Endothelial cell of umbilical vein (primary cell): Measurements from ENCODE around the gene SERINC2. TPM values are rescaled to one million over a fixed set of nuclear protein-coding genes. Genes with fewer than 3 reads are reported as not detected.

Experiments used
- BruUV-seq: library from RNA; stranded (reverse); fragments of 400-500 nt; replicated peaks from 2 replicates; lab custom pipeline; 2021; lab: Mats Ljungman, UMichigan
- CTCF ChIA-PET: fragments of 300-600, 350-600 bp; sonication (Branson Sonifier 250); formaldehyde crosslinking; loops from one replicate; lab custom pipeline; 2021; ENCODE audit warnings: antibody characterized with exemption, inconsistent platforms; lab: Charles Lee
- POLR2A ChIA-PET: fragments of 300-600, 350-600 bp; sonication (Branson Sonifier 250); formaldehyde crosslinking; loops from one replicate; lab custom pipeline; 2021; ENCODE audit warnings: antibody characterized with exemption, inconsistent platforms; lab: Charles Lee
- DNase-seq: peaks from one replicate; pipeline ENCODE4 v3.0.0-alpha.2; 2011; ENCODE audit warnings: low read depth, low spot score
- FAIRE-seq: peaks from 2 replicates; lab custom pipeline; 2011; peaks lifted over from hg19 to GRCh38; lab: Jason Lieb, UNC
- H2AFZ ChIP-seq: 2 replicates; pipeline ENCODE4 v1.6.0; 2012; ENCODE audit warnings: low read depth, low read length, control low read depth, inconsistent platforms
- H3K27ac ChIP-seq: 2 replicates; pipeline ENCODE4 v1.5.1; 2011; ENCODE audit warnings: low read depth, mild to moderate bottlenecking, control low read depth, low read length, moderate library complexity; ENCODE audit not compliant: insufficient read depth
- H3K27me3 ChIP-seq, 2 experiments: 2 replicates each; pipeline versions ENCODE4 v1.6.0 to v1.6.1; 2011; ENCODE audit warnings: low read length in 2 of 2, mixed read lengths in 1 of 2; ENCODE audit not compliant: control insufficient read depth in 2 of 2, insufficient read depth in 2 of 2
- H3K36me3 ChIP-seq, 2 experiments: 2 replicates in 1 of 2; 3 replicates in 1 of 2; pipeline ENCODE4 v1.5.1; 2011; ENCODE audit warnings: low read length in 2 of 2, mild to moderate bottlenecking in 1 of 2, moderate library complexity in 1 of 2; ENCODE audit not compliant: control insufficient read depth in 2 of 2, insufficient read depth in 2 of 2; ENCODE audit errors: extremely low read depth in 1 of 2
- H3K4me1 ChIP-seq: 3 replicates; pipeline ENCODE4 v1.5.1; 2011; ENCODE audit warnings: mild to moderate bottlenecking, low read length; ENCODE audit not compliant: control insufficient read depth, insufficient read depth; ENCODE audit errors: extremely low read depth
- H3K4me2 ChIP-seq: 2 replicates; pipeline ENCODE4 v1.6.1; 2011; ENCODE audit warnings: low read length, control low read depth, mixed read lengths; ENCODE audit not compliant: insufficient read depth
- H3K4me3 ChIP-seq, 3 experiments: fragments of 200-600 bp in 1 of 3; sonication (generic), shearing (Covaris generic) in 1 of 3; replicated peaks in 1 of 3; 2 replicates each; pipeline ENCODE4 v1.5.1; 2011 to 2016; ENCODE audit warnings: control low read depth in 3 of 3, low read length in 3 of 3, mild to moderate bottlenecking in 2 of 3, inconsistent platforms in 1 of 3, low read depth in 1 of 3, moderate library complexity in 1 of 3; ENCODE audit not compliant: insufficient read depth in 1 of 3
- H3K79me2 ChIP-seq: 2 replicates; pipeline ENCODE4 v1.6.0; 2012; ENCODE audit warnings: low read length, inconsistent platforms; ENCODE audit not compliant: control insufficient read depth, insufficient read depth
- H3K9ac ChIP-seq: replicated peaks from 2 replicates; pipeline ENCODE3; 2011; ENCODE audit warnings: low read length, control low read depth; ENCODE audit not compliant: insufficient read depth; ENCODE audit errors: extremely low read depth
- H3K9me1 ChIP-seq: replicated peaks from 3 replicates; pipeline ENCODE4 v1.6.0; 2011; ENCODE audit warnings: mild to moderate bottlenecking, low read length; ENCODE audit not compliant: control insufficient read depth, insufficient read depth; ENCODE audit errors: extremely low read depth
- H3K9me3 ChIP-seq: replicated peaks from 2 replicates; pipeline ENCODE4 v1.5.1; 2012; ENCODE audit warnings: low read length, inconsistent platforms; ENCODE audit not compliant: control insufficient read depth, insufficient read depth
- H4K20me1 ChIP-seq: replicated peaks from 2 replicates; pipeline ENCODE3; 2011; ENCODE audit warnings: mild to moderate bottlenecking, low read length; ENCODE audit not compliant: control insufficient read depth, insufficient read depth; ENCODE audit errors: extremely low read depth
- EZH2 ChIP-seq: IDR thresholded peaks from 2 replicates; pipeline ENCODE4 v1.6.1; 2012; ENCODE audit warnings: borderline replicate concordance, low read depth, mild to moderate bottlenecking, moderate library complexity, low read length, inconsistent platforms; ENCODE audit not compliant: severe bottlenecking
- FOS ChIP-seq: IDR thresholded peaks from 2 replicates; pipeline ENCODE4 v1.6.1; 2011; ENCODE audit warnings: mild to moderate bottlenecking, low read length, moderate library complexity, borderline replicate concordance; ENCODE audit not compliant: insufficient read depth
- GATA2 ChIP-seq: IDR thresholded peaks from 2 replicates; pipeline ENCODE4 v1.7.0; 2011; ENCODE audit warnings: low read depth, mild to moderate bottlenecking, moderate library complexity, mixed read lengths, low read length; ENCODE audit not compliant: insufficient read length, insufficient read depth
- JUN ChIP-seq: IDR thresholded peaks from 2 replicates; pipeline ENCODE4 v1.6.1; 2011; ENCODE audit warnings: borderline replicate concordance, low read depth; ENCODE audit not compliant: insufficient read length, insufficient read depth
- MYC ChIP-seq: IDR thresholded peaks from one replicate; pipeline ENCODE4 v1.6.1; 2011; ENCODE audit warnings: mild to moderate bottlenecking, low read depth, low read length
- POLR2A ChIP-seq: IDR thresholded peaks from 2 replicates; pipeline ENCODE4 v1.6.1; 2012; ENCODE audit warnings: low read depth, mild to moderate bottlenecking, control low read depth, low read length
- POLR2AphosphoS5 ChIP-seq: IDR thresholded peaks from 2 replicates; pipeline ENCODE4 v1.6.1; 2012; ENCODE audit warnings: low read depth, mild to moderate bottlenecking, control low read depth, low read length, moderate library complexity; ENCODE audit not compliant: insufficient read depth
- dilution Hi-C: fragments of 300-500 bp; cut with MboI; formaldehyde crosslinking; loops from one replicate; pipeline ENCODE4 v1.15.0; 2019; ENCODE audit warnings: low sequenced_read_pairs; ENCODE audit not compliant: extremely low pct_ligation_motif_present
- intact Hi-C: fragments of 100-400 bp; cut with micrococcal nuclease; formaldehyde crosslinking; loops from one replicate; pipeline ENCODE4 v1.10.0; 2022
- polyA plus RNA-seq, 4 experiments: library from polyadenylated mRNA; depleted of rRNA in 3 of 4; stranded (reverse) in 3 of 4; unstranded in 1 of 4; fragments of >200 nt; gene quantifications; 2 replicates each; pipeline versions ENCODE4 v1.2.1 to v1.2.3, GENCODE V29; 2011 to 2012; ENCODE audit warnings: missing spikeins in 1 of 4
- total RNA-seq: library from RNA; stranded (reverse); gene quantifications from 2 replicates; pipeline ENCODE4 v1.2.3, GENCODE V29; 2021
- TF ChIP-seq, protein P1 (sequence below), 2 donors: IDR thresholded peaks; 1 replicate in 1 of 2; 2 replicates in 1 of 2; pipeline ENCODE4 v1.5.1; 2011; ENCODE audit warnings: low read length in 2 of 2, mild to moderate bottlenecking in 2 of 2, moderate library complexity in 2 of 2, control low read depth in 1 of 2, inconsistent platforms in 1 of 2, low read depth in 1 of 2; ENCODE audit not compliant: insufficient read depth in 1 of 2; ENCODE audit errors: extremely low read depth in 1 of 2

The SERINC2 gene
- total and polyA plus RNA-seq, 2 donors (not counting 3 experiments of a cell fraction or from before 2014, with no cell fraction given) = 19.4 to 34.6 TPM

DNA sequence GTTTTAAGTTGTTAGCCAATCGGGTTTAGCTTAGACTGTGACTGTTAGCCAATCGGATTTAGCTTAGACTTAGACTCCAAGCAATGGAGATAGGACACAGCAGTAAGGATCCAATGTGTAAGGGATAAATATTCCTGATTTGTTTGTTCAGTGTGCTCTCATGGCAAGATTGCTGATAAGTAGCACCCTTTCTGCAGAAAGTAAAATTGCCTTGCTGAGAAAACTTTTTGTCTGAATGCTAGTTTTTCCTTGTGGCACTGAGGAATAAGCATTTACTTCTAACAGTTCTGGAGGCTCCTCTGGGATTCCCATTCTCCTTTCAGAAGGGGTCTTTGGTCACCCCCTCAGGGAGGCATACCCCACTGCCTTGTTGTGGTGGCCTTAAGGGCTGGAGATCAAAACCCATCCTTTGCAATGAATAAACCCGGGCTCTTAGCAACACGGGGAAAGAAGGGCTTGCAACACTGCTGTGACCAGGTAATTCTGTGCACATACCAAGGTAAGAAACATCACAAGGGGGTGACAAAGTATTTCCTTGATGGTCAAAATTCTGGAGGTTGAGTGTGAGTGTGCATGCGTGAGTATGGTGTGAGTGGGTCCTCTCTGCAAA lies 45.4 kb downstream of the SERINC2 start:
- no peaks in the 10 kb centered on the region for H3K79me2 ChIP-seq
- H3K4me2 ChIP-seq = no peak overlapping the region
- H3K4me1 ChIP-seq = no peaks in the 10 kb centered on the region
- TF ChIP-seq EZH2 (no peak), MYC (no peak), GATA2 (no peak), JUN (no peak)
- no peaks in the 10 kb centered on the region for H4K20me1 ChIP-seq
- no peaks in the 10 kb centered on the region for H3K36me3 ChIP-seq
- no peak overlapping the region for H3K9ac ChIP-seq
- H3K27ac ChIP-seq = no peak overlapping the region
- peaks cover 12 to 14% of the 10 kb centered on the region in 2 experiments for H3K27me3 ChIP-seq
- intact Hi-C loops (no loop called here), dilution Hi-C loops (no loop called here)
- ChIA-PET CTCF (interaction anchor here (0.9 kb wide), 1 partner anchor 91 kb away, joined by 3 read pairs; no protein-coding TSS in a partner anchor), POLR2A (no interaction called here)
- H2AFZ ChIP-seq = no peak overlapping the region
- FAIRE-seq (no peak), DNase-seq (no peak)
- BruUV-seq = no TSS peak
- no peaks in the 10 kb centered on the region for H3K9me1 ChIP-seq
- peaks cover 6% of the 10 kb centered on the region for H3K9me3 ChIP-seq
- H3K4me3 ChIP-seq = no peak overlapping the region

DNA sequence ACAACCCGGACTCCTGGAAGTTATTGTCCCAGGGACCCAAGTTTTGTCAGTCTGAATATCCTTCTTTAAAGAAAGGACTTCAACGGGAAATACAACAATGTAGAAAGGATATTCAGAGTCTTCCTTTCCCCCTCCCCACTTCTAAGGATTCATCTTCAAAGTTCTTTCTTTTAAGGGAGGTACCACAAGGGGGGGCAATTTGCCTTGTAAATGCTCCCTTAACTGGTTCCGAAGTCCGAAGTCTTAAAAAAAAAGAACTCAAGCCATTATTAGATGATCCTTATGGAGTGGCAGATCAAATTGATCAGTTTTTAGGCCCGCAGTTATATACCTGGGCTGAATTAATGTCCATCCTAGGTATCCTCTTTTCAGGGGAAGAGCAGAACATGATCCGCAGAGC lies 47.0 kb downstream of the SERINC2 start:
- ChIA-PET POLR2A (no interaction called here), CTCF (no interaction called here)
- TF ChIP-seq MYC (no peak), EZH2 (no peak), POLR2A (no peak), POLR2AphosphoS5 (no peak), FOS (no peak)
- TF ChIP-seq, protein P1, sequence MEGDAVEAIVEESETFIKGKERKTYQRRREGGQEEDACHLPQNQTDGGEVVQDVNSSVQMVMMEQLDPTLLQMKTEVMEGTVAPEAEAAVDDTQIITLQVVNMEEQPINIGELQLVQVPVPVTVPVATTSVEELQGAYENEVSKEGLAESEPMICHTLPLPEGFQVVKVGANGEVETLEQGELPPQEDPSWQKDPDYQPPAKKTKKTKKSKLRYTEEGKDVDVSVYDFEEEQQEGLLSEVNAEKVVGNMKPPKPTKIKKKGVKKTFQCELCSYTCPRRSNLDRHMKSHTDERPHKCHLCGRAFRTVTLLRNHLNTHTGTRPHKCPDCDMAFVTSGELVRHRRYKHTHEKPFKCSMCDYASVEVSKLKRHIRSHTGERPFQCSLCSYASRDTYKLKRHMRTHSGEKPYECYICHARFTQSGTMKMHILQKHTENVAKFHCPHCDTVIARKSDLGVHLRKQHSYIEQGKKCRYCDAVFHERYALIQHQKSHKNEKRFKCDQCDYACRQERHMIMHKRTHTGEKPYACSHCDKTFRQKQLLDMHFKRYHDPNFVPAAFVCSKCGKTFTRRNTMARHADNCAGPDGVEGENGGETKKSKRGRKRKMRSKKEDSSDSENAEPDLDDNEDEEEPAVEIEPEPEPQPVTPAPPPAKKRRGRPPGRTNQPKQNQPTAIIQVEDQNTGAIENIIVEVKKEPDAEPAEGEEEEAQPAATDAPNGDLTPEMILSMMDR (IDR thresholded peaks at IDR 0.05; ENCODE audit: extremely low read depth in 1 of 2, insufficient read depth in 1 of 2, low read depth in 1 of 2, low read length in 2 of 2) = peak; percentile 4 to 6
- intact Hi-C loops = loop anchor here (1.0 kb wide), 1 partner anchor 89 kb away; no protein-coding TSS in a partner anchor
- dilution Hi-C loops = no loop called here
- H3K27ac ChIP-seq = no peak overlapping the region
- peaks cover 6% of the 10 kb centered on the region for H3K9me3 ChIP-seq
- peaks cover 12 to 14% of the 10 kb centered on the region in 2 experiments for H3K27me3 ChIP-seq
- no peaks in the 10 kb centered on the region for H4K20me1 ChIP-seq
- BruUV-seq = no TSS peak
- H3K36me3 ChIP-seq = no peaks in the 10 kb centered on the region
- no peak overlapping the region for H3K4me3 ChIP-seq
- FAIRE-seq (no peak), DNase-seq (no peak)
- H2AFZ ChIP-seq = no peak overlapping the region
- H3K4me2 ChIP-seq = no peak overlapping the region
- H3K9me1 ChIP-seq = no peaks in the 10 kb centered on the region
- H3K9ac ChIP-seq = no peak overlapping the region
- H3K79me2 ChIP-seq = no peaks in the 10 kb centered on the region
- no peaks in the 10 kb centered on the region for H3K4me1 ChIP-seq
